ENCODE measurements around the gene CC2D1B. TPM values are rescaled to one million over a fixed set of nuclear protein-coding genes. Genes with fewer than 3 reads are reported as not detected.
A peak's percentile ranks its signal among the peaks of the same experiment; 100 is the strongest.

CC2D1B gene
- polyA plus RNA-seq, 1 donor from 2014 or later: 20.1 TPM

DNA sequence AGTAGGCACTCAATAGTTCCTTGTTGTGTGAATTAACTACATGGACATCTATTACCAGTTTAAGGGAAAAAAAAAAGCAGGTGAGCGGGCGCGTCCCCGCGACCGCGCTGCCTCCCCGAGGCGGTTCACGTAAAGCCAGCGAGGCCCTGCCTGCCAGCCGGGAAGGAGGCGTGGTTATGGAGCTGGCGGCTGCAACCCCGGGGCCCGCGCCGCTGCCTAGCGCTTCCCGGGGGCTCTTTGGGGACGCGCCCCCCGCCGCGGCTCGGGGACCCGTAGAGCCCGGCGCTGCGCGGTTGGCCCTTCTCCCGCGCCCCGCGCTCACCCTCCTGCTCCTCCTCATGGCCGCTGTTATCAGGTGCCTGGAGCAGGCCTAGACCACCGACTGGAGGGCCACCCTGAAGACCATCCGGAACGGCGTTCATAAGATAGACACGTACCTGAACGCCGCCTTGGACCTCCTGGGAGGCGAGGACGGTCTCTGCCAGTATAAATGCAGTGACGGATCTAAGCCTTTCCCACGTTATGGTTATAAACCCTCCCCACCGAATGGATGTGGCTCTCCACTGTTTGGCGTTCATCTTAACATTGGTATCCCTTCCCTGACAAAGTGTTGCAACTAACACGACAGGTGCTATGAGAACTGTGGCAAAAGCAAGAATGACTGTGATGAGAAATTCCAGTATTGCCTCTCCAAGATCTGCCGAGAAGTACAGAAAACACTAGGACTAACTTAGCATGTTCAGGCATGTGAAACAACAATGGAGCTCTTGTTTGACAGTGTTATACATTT is 2.6 kb upstream of the CC2D1B start:
- peak; percentile 33 for TF ChIP-seq SMC3 (conservative IDR thresholded peaks at IDR 0.05; ENCODE audit: poor library complexity)
- TF ChIP-seq TAF1 (IDR thresholded peaks at IDR 0.05; ENCODE audit: low read depth): no peak
- TF ChIP-seq, protein P1, sequence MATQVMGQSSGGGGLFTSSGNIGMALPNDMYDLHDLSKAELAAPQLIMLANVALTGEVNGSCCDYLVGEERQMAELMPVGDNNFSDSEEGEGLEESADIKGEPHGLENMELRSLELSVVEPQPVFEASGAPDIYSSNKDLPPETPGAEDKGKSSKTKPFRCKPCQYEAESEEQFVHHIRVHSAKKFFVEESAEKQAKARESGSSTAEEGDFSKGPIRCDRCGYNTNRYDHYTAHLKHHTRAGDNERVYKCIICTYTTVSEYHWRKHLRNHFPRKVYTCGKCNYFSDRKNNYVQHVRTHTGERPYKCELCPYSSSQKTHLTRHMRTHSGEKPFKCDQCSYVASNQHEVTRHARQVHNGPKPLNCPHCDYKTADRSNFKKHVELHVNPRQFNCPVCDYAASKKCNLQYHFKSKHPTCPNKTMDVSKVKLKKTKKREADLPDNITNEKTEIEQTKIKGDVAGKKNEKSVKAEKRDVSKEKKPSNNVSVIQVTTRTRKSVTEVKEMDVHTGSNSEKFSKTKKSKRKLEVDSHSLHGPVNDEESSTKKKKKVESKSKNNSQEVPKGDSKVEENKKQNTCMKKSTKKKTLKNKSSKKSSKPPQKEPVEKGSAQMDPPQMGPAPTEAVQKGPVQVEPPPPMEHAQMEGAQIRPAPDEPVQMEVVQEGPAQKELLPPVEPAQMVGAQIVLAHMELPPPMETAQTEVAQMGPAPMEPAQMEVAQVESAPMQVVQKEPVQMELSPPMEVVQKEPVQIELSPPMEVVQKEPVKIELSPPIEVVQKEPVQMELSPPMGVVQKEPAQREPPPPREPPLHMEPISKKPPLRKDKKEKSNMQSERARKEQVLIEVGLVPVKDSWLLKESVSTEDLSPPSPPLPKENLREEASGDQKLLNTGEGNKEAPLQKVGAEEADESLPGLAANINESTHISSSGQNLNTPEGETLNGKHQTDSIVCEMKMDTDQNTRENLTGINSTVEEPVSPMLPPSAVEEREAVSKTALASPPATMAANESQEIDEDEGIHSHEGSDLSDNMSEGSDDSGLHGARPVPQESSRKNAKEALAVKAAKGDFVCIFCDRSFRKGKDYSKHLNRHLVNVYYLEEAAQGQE (IDR thresholded peaks at IDR 0.05; ENCODE audit: borderline replicate concordance): no peak
- peak; percentile 31 for TF ChIP-seq MXI1 (conservative IDR thresholded peaks at IDR 0.05; ENCODE audit: poor library complexity, severe bottlenecking)
- TF ChIP-seq EZH2 (IDR thresholded peaks at IDR 0.05; ENCODE audit: borderline replicate concordance, insufficient read depth, low read length, poor library complexity, severe bottlenecking): no peak
- TF ChIP-seq, protein P2, sequence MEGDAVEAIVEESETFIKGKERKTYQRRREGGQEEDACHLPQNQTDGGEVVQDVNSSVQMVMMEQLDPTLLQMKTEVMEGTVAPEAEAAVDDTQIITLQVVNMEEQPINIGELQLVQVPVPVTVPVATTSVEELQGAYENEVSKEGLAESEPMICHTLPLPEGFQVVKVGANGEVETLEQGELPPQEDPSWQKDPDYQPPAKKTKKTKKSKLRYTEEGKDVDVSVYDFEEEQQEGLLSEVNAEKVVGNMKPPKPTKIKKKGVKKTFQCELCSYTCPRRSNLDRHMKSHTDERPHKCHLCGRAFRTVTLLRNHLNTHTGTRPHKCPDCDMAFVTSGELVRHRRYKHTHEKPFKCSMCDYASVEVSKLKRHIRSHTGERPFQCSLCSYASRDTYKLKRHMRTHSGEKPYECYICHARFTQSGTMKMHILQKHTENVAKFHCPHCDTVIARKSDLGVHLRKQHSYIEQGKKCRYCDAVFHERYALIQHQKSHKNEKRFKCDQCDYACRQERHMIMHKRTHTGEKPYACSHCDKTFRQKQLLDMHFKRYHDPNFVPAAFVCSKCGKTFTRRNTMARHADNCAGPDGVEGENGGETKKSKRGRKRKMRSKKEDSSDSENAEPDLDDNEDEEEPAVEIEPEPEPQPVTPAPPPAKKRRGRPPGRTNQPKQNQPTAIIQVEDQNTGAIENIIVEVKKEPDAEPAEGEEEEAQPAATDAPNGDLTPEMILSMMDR (IDR thresholded peaks at IDR 0.05; ENCODE audit: poor library complexity, severe bottlenecking): peak; percentile 59
- no peak for TF ChIP-seq EP300 (conservative IDR thresholded peaks at IDR 0.05; ENCODE audit: poor library complexity, severe bottlenecking)
- TF ChIP-seq RAD21 (conservative IDR thresholded peaks at IDR 0.05): peak; percentile 51
- peak; percentile 25 for TF ChIP-seq POLR2AphosphoS5 (IDR thresholded peaks at IDR 0.05)
- Histone ChIP-seq H3F3A (ENCODE audit: insufficient read depth, low read length, poor library complexity, severe bottlenecking) (no peaks in the 10 kb centered on the region), H2AFZ (ENCODE audit: low read depth, low read length) (peak overlapping the region; percentile 13), H3K9me2 (ENCODE audit: insufficient read depth, low read length) (no peaks in the 10 kb centered on the region), H3K4me2 (ENCODE audit: low read length) (no peak overlapping the region), H3K27ac (ENCODE audit: low read length) (no peak overlapping the region), H3K9ac (ENCODE audit: low read length) (peak overlapping the region; percentile 55), H4K20me1 (ENCODE audit: insufficient read depth) (no peaks in the 10 kb centered on the region), H3K79me2 (replicated peaks; ENCODE audit: insufficient read depth, low read length) (peaks cover 18% of the 10 kb centered on the region), H3K4me3 (ENCODE audit: low read length) (peak overlapping the region; percentile 61), H3K36me3 (ENCODE audit: insufficient read depth, low read length) (no peaks in the 10 kb centered on the region), H3K27me3 (ENCODE audit: insufficient read depth, low read depth, low read length) (no peaks in the 10 kb centered on the region), H3K9me3 (ENCODE audit: low read length) (no peaks in the 10 kb centered on the region)

DNA sequence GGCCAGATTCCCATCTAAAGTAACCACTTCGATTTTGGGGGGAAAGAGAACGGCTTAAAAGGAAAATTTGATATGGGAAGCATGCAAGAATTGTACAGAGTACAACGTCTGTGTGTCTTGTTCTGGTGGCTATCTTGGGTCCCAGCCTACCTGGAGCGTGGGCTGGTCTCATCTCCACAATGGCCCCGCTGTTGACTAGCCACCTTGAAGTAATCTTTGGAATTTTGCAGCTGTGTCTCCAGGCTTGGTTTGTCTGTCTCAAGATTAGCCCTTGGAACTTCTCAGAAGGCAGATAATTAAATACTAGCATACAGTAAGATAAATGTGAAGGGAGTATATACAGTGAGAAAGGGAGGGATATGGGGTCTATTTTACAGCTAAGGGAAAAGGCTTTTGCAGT is 1.3 kb upstream of the CC2D1B start:
- no peak overlapping the region for H3K4me2 ChIP-seq (ENCODE audit: low read length)
- H3K27ac ChIP-seq (ENCODE audit: low read length): no peak overlapping the region
- no peak overlapping the region for H2AFZ ChIP-seq (ENCODE audit: low read depth, low read length)
- no peaks in the 10 kb centered on the region for H4K20me1 ChIP-seq (ENCODE audit: insufficient read depth)
- H3K36me3 ChIP-seq (ENCODE audit: insufficient read depth, low read length): no peaks in the 10 kb centered on the region
- H3K9ac ChIP-seq (ENCODE audit: low read length): no peak overlapping the region
- no peaks in the 10 kb centered on the region for H3K27me3 ChIP-seq (ENCODE audit: insufficient read depth, low read depth, low read length)
- peaks cover 18% of the 10 kb centered on the region for H3K79me2 ChIP-seq (replicated peaks; ENCODE audit: insufficient read depth, low read length)
- no peaks in the 10 kb centered on the region for H3K9me3 ChIP-seq (ENCODE audit: low read length)
- no peak overlapping the region for H3K4me3 ChIP-seq (ENCODE audit: low read length)
- no peaks in the 10 kb centered on the region for H3F3A ChIP-seq (ENCODE audit: insufficient read depth, low read length, poor library complexity, severe bottlenecking)
- TF ChIP-seq EP300 (conservative IDR thresholded peaks at IDR 0.05; ENCODE audit: poor library complexity, severe bottlenecking) (no peak), RAD21 (conservative IDR thresholded peaks at IDR 0.05) (no peak), POLR2AphosphoS5 (IDR thresholded peaks at IDR 0.05) (no peak), SMC3 (conservative IDR thresholded peaks at IDR 0.05; ENCODE audit: poor library complexity) (no peak), EZH2 (IDR thresholded peaks at IDR 0.05; ENCODE audit: borderline replicate concordance, insufficient read depth, low read length, poor library complexity, severe bottlenecking) (no peak), MXI1 (conservative IDR thresholded peaks at IDR 0.05; ENCODE audit: poor library complexity, severe bottlenecking) (no peak), TAF1 (IDR thresholded peaks at IDR 0.05; ENCODE audit: low read depth) (no peak)
- TF ChIP-seq, protein P2 (IDR thresholded peaks at IDR 0.05; ENCODE audit: poor library complexity, severe bottlenecking): no peak
- TF ChIP-seq, protein P1 (IDR thresholded peaks at IDR 0.05; ENCODE audit: borderline replicate concordance): no peak
- H3K9me2 ChIP-seq (ENCODE audit: insufficient read depth, low read length): no peaks in the 10 kb centered on the region

Data from neural cell (in vitro differentiated cells).